IMR-90 (cell line): Measurements from ENCODE around the gene RARRES1.

Source experiments
- BHLHE40 ChIP-seq: fragments of 150-350 bp; IDR thresholded peaks from 2 replicates; pipeline ENCODE4 v1.6.1; 2016; ENCODE audit warnings: mild to moderate bottlenecking, low read depth, low read length
- CEBPB ChIP-seq: IDR thresholded peaks from 2 replicates; pipeline ENCODE4 v1.6.1; 2012; ENCODE audit warnings: low read depth, low read length, improper control_type of control experiment
- CHD1 ChIP-seq: IDR thresholded peaks from 2 replicates; pipeline ENCODE4 v1.6.1; 2012; ENCODE audit warnings: low read depth, low read length, improper control_type of control experiment
- ELK1 ChIP-seq: fragments of 150-350 bp; IDR thresholded peaks from 2 replicates; pipeline ENCODE4 v1.6.1; 2016; ENCODE audit warnings: low read depth, mild to moderate bottlenecking, low read length, moderate library complexity, borderline replicate concordance
- FOS ChIP-seq: fragments of 150-350 bp; IDR thresholded peaks from 2 replicates; pipeline ENCODE4 v1.6.1; 2016; ENCODE audit warnings: low read depth, low read length
- MAZ ChIP-seq: IDR thresholded peaks from 2 replicates; pipeline ENCODE4 v1.6.1; 2012; ENCODE audit warnings: low read depth, mild to moderate bottlenecking, low read length, improper control_type of control experiment, moderate library complexity, borderline replicate concordance
- POLR2A ChIP-seq: IDR thresholded peaks from 2 replicates; pipeline ENCODE4 v1.6.1; 2012; ENCODE audit warnings: mild to moderate bottlenecking, low read depth, low read length
- RAD21 ChIP-seq: IDR thresholded peaks from 2 replicates; pipeline ENCODE4 v1.6.1; 2012; ENCODE audit warnings: low read length, improper control_type of control experiment
- RCOR1 ChIP-seq: IDR thresholded peaks from 2 replicates; pipeline ENCODE4 v1.6.1; 2012; ENCODE audit warnings: mild to moderate bottlenecking, low read length, improper control_type of control experiment; ENCODE audit not compliant: insufficient replicate concordance
- RFX5 ChIP-seq: IDR thresholded peaks from 2 replicates; pipeline ENCODE4 v1.8.0; 2012; ENCODE audit warnings: low read depth, mild to moderate bottlenecking, low read length, moderate library complexity
- SMC3 ChIP-seq: fragments of 150-350 bp; IDR thresholded peaks from 2 replicates; pipeline ENCODE4 v1.6.1; 2016; ENCODE audit warnings: low read depth, mild to moderate bottlenecking, antibody characterized with exemption, low read length, moderate library complexity
- TF ChIP-seq, protein P1 (sequence below): conservative IDR thresholded peaks from 2 replicates; pipeline ENCODE4 v1.5.1; 2012; ENCODE audit warnings: mild to moderate bottlenecking, low read depth, low read length, improper control_type of control experiment
- TF ChIP-seq, protein P2 (sequence below): fragments of 150-350 bp; IDR thresholded peaks from 2 replicates; pipeline ENCODE4 v1.6.1; 2017; ENCODE audit warnings: mild to moderate bottlenecking, antibody characterized with exemption, low read length, low read depth

DNA sequence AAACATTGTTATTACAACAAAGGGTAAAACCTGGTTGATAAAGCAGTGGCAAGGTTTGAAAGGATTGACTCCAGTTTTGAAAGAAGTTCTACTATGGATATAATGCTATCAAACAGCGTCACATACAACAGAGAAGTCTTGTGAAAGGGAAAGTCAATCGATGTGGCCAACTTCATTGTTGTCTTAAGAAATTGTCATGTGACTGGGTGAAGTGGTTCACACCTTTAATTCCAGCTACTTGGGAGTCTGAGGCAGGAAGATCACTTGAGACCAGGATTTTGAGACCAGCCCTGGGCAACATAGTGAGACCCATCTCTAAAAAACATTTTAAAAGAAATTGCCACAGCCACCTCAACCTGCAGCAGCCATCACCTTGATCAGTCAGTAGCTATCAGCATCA lies 53.6 kb downstream of the RARRES1 start:
- TF ChIP-seq, protein P1, sequence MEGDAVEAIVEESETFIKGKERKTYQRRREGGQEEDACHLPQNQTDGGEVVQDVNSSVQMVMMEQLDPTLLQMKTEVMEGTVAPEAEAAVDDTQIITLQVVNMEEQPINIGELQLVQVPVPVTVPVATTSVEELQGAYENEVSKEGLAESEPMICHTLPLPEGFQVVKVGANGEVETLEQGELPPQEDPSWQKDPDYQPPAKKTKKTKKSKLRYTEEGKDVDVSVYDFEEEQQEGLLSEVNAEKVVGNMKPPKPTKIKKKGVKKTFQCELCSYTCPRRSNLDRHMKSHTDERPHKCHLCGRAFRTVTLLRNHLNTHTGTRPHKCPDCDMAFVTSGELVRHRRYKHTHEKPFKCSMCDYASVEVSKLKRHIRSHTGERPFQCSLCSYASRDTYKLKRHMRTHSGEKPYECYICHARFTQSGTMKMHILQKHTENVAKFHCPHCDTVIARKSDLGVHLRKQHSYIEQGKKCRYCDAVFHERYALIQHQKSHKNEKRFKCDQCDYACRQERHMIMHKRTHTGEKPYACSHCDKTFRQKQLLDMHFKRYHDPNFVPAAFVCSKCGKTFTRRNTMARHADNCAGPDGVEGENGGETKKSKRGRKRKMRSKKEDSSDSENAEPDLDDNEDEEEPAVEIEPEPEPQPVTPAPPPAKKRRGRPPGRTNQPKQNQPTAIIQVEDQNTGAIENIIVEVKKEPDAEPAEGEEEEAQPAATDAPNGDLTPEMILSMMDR = no peak
- TF ChIP-seq POLR2A = no peak
- TF ChIP-seq RAD21 = no peak
- TF ChIP-seq RFX5 = no peak
- no peak for TF ChIP-seq CHD1
- TF ChIP-seq, protein P2, sequence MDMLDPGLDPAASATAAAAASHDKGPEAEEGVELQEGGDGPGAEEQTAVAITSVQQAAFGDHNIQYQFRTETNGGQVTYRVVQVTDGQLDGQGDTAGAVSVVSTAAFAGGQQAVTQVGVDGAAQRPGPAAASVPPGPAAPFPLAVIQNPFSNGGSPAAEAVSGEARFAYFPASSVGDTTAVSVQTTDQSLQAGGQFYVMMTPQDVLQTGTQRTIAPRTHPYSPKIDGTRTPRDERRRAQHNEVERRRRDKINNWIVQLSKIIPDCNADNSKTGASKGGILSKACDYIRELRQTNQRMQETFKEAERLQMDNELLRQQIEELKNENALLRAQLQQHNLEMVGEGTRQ = no peak
- no peak for TF ChIP-seq ELK1
- TF ChIP-seq BHLHE40 = no peak
- TF ChIP-seq SMC3 = no peak
- TF ChIP-seq FOS = no peak
- no peak for TF ChIP-seq MAZ
- no peak for TF ChIP-seq CEBPB
- TF ChIP-seq RCOR1 = no peak
